IMR-90 (cell line): ENCODE data around the gene FAM184A. TPM values are rescaled to one million over a fixed set of nuclear protein-coding genes. Genes with fewer than 3 reads are reported as not detected.

Source experiments
- ATAC-seq: fragments of 200-7000 bp; cut with Tn5 transposase; 2 replicates; pipeline ENCODE4 v1.9.1; 2020; ENCODE audit warnings: low read depth, mild to moderate bottlenecking, moderate library complexity
- BruUV-seq: library from RNA; stranded (reverse); fragments of 400-500 nt; replicated peaks from 2 replicates; lab custom pipeline; 2021; lab: Mats Ljungman, UMichigan
- CTCF ChIA-PET: fragments of 300-600 bp; formaldehyde crosslinking; extraction: SDS; loops from one replicate; lab custom pipeline; 2021; ENCODE audit warnings: antibody characterized with exemption; lab: Yijun Ruan, JAX
- POLR2A ChIA-PET: fragments of 300-600 bp; sonication (Branson Sonifier 250); formaldehyde crosslinking; loops from one replicate; lab custom pipeline; 2022; ENCODE audit warnings: antibody characterized with exemption; ENCODE audit not compliant: unreplicated experiment; lab: Charles Lee
- DNase-seq: peaks from one replicate; pipeline ENCODE4 v3.0.0; 2013
- H2AFZ ChIP-seq: replicated peaks from 2 replicates; pipeline ENCODE3; 2013; ENCODE audit warnings: low read length, mild to moderate bottlenecking; ENCODE audit not compliant: poor library complexity
- H2AK5ac ChIP-seq: 2 replicates; pipeline ENCODE4 v1.6.1; 2013; ENCODE audit warnings: low read depth, low read length, inconsistent platforms
- H2AK9ac ChIP-seq: replicated peaks from 2 replicates; pipeline ENCODE3; 2013; ENCODE audit warnings: mild to moderate bottlenecking, low read depth, low read length, moderate library complexity; ENCODE audit not compliant: poor library complexity
- H2BK120ac ChIP-seq: 2 replicates; pipeline ENCODE4 v1.6.1; 2013; ENCODE audit warnings: low read depth, low read length, inconsistent platforms
- H2BK15ac ChIP-seq: 3 replicates; pipeline ENCODE4 v1.6.1; 2013; ENCODE audit warnings: low read depth, low read length, inconsistent platforms
- H2BK20ac ChIP-seq: 2 replicates; pipeline ENCODE4 v1.6.1; 2013; ENCODE audit warnings: low read depth, mild to moderate bottlenecking, inconsistent platforms, low read length, moderate library complexity
- H2BK5ac ChIP-seq: 2 replicates; pipeline ENCODE4 v1.6.1; 2013; ENCODE audit warnings: mild to moderate bottlenecking, low read depth, low read length, inconsistent platforms; ENCODE audit not compliant: poor library complexity, severe bottlenecking
- H3K14ac ChIP-seq: replicated peaks from 2 replicates; pipeline ENCODE4 v1.6.1; 2013; ENCODE audit warnings: low read depth, low read length, inconsistent platforms
- H3K18ac ChIP-seq: 2 replicates; pipeline ENCODE4 v1.6.1; 2013; ENCODE audit warnings: low read depth, low read length, control low read depth
- H3K23ac ChIP-seq: 2 replicates; pipeline ENCODE4 v1.6.1; 2013; ENCODE audit warnings: low read depth, low read length, inconsistent platforms
- H3K27ac ChIP-seq: 2 replicates; pipeline ENCODE4 v1.5.1; 2013; ENCODE audit warnings: mild to moderate bottlenecking, control low read depth, low read length; ENCODE audit not compliant: insufficient read depth
- H3K27me3 ChIP-seq: 2 replicates; pipeline ENCODE4 v1.6.1; 2013; ENCODE audit warnings: low read length; ENCODE audit not compliant: control insufficient read depth, insufficient read depth
- H3K36me3 ChIP-seq: 2 replicates; pipeline ENCODE4 v1.6.1; 2013; ENCODE audit warnings: low read length, mixed read lengths; ENCODE audit not compliant: control insufficient read depth, insufficient read depth
- H3K4ac ChIP-seq: 2 replicates; pipeline ENCODE4 v1.6.1; 2013; ENCODE audit warnings: low read depth, low read length, inconsistent platforms
- H3K4me1 ChIP-seq: 2 replicates; pipeline ENCODE4 v1.6.1; 2013; ENCODE audit warnings: low read length, mixed read lengths; ENCODE audit not compliant: control insufficient read depth, insufficient read depth
- H3K4me2 ChIP-seq: 2 replicates; pipeline ENCODE4 v1.6.1; 2013; ENCODE audit warnings: low read depth, mild to moderate bottlenecking, control low read depth, low read length, moderate library complexity
- H3K4me3 ChIP-seq: 2 replicates; pipeline ENCODE4 v1.5.1; 2013; ENCODE audit warnings: low read depth, mild to moderate bottlenecking, control low read depth, low read length, moderate library complexity; ENCODE audit not compliant: insufficient read depth
- H3K56ac ChIP-seq: 2 replicates; pipeline ENCODE4 v1.6.1; 2013; ENCODE audit warnings: low read length, inconsistent platforms; ENCODE audit not compliant: insufficient read depth; ENCODE audit errors: extremely low read depth
- H3K79me1 ChIP-seq, 2 experiments: 2 replicates each; pipeline ENCODE4 v1.6.1; 2013; ENCODE audit warnings: low read length in 2 of 2, inconsistent platforms in 1 of 2, low read depth in 1 of 2
- H3K9ac ChIP-seq: 2 replicates; pipeline ENCODE4 v1.6.1; 2013; ENCODE audit warnings: low read depth, low read length, control low read depth
- H3K9me1 ChIP-seq: 2 replicates; pipeline ENCODE4 v1.6.1; 2013; ENCODE audit warnings: low read length, inconsistent platforms; ENCODE audit not compliant: insufficient read depth
- H3K9me3 ChIP-seq: 2 replicates; pipeline ENCODE4 v1.6.1; 2013; ENCODE audit warnings: low read length; ENCODE audit not compliant: control insufficient read depth, insufficient read depth
- H4K20me1 ChIP-seq: 2 replicates; pipeline ENCODE4 v1.6.1; 2013; ENCODE audit warnings: low read length, inconsistent platforms; ENCODE audit not compliant: insufficient read depth
- H4K5ac ChIP-seq: 2 replicates; pipeline ENCODE4 v1.6.1; 2013; ENCODE audit warnings: mild to moderate bottlenecking, low read depth, low read length, control low read depth
- H4K8ac ChIP-seq, 2 experiments: 2 replicates each; pipeline ENCODE4 v1.6.1; 2013; ENCODE audit warnings: low read depth in 2 of 2, low read length in 2 of 2, control low read depth in 1 of 2, inconsistent platforms in 1 of 2
- H4K91ac ChIP-seq: 2 replicates; pipeline ENCODE4 v1.6.1; 2013; ENCODE audit warnings: low read depth, low read length, inconsistent platforms; ENCODE audit not compliant: insufficient read depth
- FOS ChIP-seq: fragments of 150-350 bp; IDR thresholded peaks from 2 replicates; pipeline ENCODE4 v1.6.1; 2016; ENCODE audit warnings: low read depth, low read length
- NFE2L2 ChIP-seq: fragments of 150-350 bp; IDR thresholded peaks from 2 replicates; pipeline ENCODE4 v1.6.1; 2016; ENCODE audit warnings: low read depth, mild to moderate bottlenecking, low read length
- RAD21 ChIP-seq: IDR thresholded peaks from 2 replicates; pipeline ENCODE4 v1.6.1; 2012; ENCODE audit warnings: low read length, improper control_type of control experiment
- WGBS, 2 experiments: methylation state at CpG; one replicate each; pipeline versions ENCODE4 v1.1.5 to v1.1.7; 2013; ENCODE audit warnings: missing lambda C conversion rate in 2 of 2; ENCODE audit not compliant: insufficient read length in 1 of 2; ENCODE audit errors: extremely low coverage in 2 of 2; 5-methylcytosine and 5-hydroxymethylcytosine counted together
- dilution Hi-C: fragments of 300-500 bp; cut with HindIII; formaldehyde crosslinking; loops from one replicate; pipeline ENCODE4 v1.14.3; 2018; ENCODE audit warnings: low sequenced_read_pairs; ENCODE audit not compliant: unreplicated experiment
- in situ Hi-C: fragments of 300-500 bp; cut with MboI; formaldehyde crosslinking; loops from 3 replicates; pipeline ENCODE4 v1.14.3; 2019; ENCODE audit warnings: low sequenced_read_pairs, inconsistent platforms, mixed read lengths
- intact Hi-C: fragments of 100-400 bp; cut with micrococcal nuclease; formaldehyde crosslinking; loops from 2 replicates; pipeline ENCODE4 v1.10.0; 2022
- polyA plus RNA-seq, 3 experiments: library from polyadenylated mRNA; depleted of rRNA; stranded (reverse); fragments of >200 nt; gene quantifications; 2 replicates each; pipeline ENCODE4 v1.2.3, GENCODE V29; 2012; ENCODE audit warnings: low replicate concordance in 1 of 3
- total RNA-seq: library from RNA; depleted of rRNA; stranded (reverse); fragments of >200 nt; gene quantifications from 2 replicates; pipeline ENCODE4 v1.2.3, GENCODE V29; 2012

FAM184A gene
- total and polyA plus RNA-seq, 2 of the 4 experiments (the other 2 are of a cell fraction) = 0.03 TPM; not detected in 1

- H3K14ac ChIP-seq = no peak overlapping the region
- H3K4ac ChIP-seq = no peak overlapping the region
- no peak overlapping the region for H3K4me2 ChIP-seq
- no peak overlapping the region for H3K27ac ChIP-seq
- H3K36me3 ChIP-seq = no peaks in the 10 kb centered on the region
- in situ Hi-C loops = no loop called here
- no peak overlapping the region for H4K91ac ChIP-seq
- no CpG with 5 or more reads among the region's 1 CpG for WGBS, 2 experiments
- H3K9me1 ChIP-seq = no peaks in the 10 kb centered on the region
- H4K5ac ChIP-seq = no peak overlapping the region
- H3K4me3 ChIP-seq = no peak overlapping the region
- CTCF ChIA-PET = interaction anchor here (0.8 kb wide), 1 partner anchor 14 kb away, joined by 3 read pairs; no protein-coding TSS in a partner anchor
- POLR2A ChIA-PET = no interaction called here
- H2BK15ac ChIP-seq = no peak overlapping the region
- H4K8ac ChIP-seq = no peak overlapping the region
- H3K9me3 ChIP-seq = no peaks in the 10 kb centered on the region
- H2AK9ac ChIP-seq = no peak overlapping the region
- H4K20me1 ChIP-seq = no peaks in the 10 kb centered on the region
- no TSS peak for BruUV-seq
- H3K23ac ChIP-seq = no peak overlapping the region
- H2AFZ ChIP-seq = no peak overlapping the region
- no peak overlapping the region for H3K9ac ChIP-seq
- no peak overlapping the region for H2BK20ac ChIP-seq
- no peaks in the 10 kb centered on the region for H3K4me1 ChIP-seq
- no peak overlapping the region for H3K18ac ChIP-seq
- dilution Hi-C loops = no loop called here
- H3K27me3 ChIP-seq = peaks cover 2% of the 10 kb centered on the region
- intact Hi-C loops = no loop called here
- no peak overlapping the region for H2BK120ac ChIP-seq
- no peak overlapping the region for H2BK5ac ChIP-seq
- ATAC-seq (no peak), DNase-seq (no peak)
- H3K79me1 ChIP-seq = no peaks in the 10 kb centered on the region
- TF ChIP-seq FOS (no peak), RAD21 (no peak), NFE2L2 (no peak)
- H3K56ac ChIP-seq = no peak overlapping the region
- no peak overlapping the region for H2AK5ac ChIP-seq
Observed at GRCh38 chr6:119002069-119002468, 76.4 kb downstream of the FAM184A start.
